ENCODE data around the gene TRANK1. TPM values are rescaled to one million over a fixed set of nuclear protein-coding genes. Genes with fewer than 3 reads are reported as not detected.
"Not testable (repeated sequence)": the region's sequence is repeated elsewhere in the genome, so short reads cannot be mapped to it uniquely, and the experiment has no call there.

The TRANK1 gene
- total and polyA plus RNA-seq, 7 experiments from 2014 or later = 29.6 to 113 (median 75.3) TPM

- Mint-ChIP-seq H3K4me3 (no peak overlapping the region), H3K4me1 (peaks cover 0 to 33% (median 26%) of the 10 kb centered on the region in 7 donors), H3K27me3 (peaks cover 0 to 26% (median 0%) of the 10 kb centered on the region in 5 donors), H3K36me3 (peaks cover 0 to 9% (median 4%) of the 10 kb centered on the region in 5 donors), H3K27ac (peak overlapping the region in 2 of 9 donors; percentile 20 to 65), H3K9me3 (peaks cover 0 to 16% (median 8%) of the 10 kb centered on the region in 11 donors)
- H3K9me3 ChIP-seq (ENCODE audit: control insufficient read depth in 2 of 3, low read length in 3 of 3) = peaks cover 0 to under 1% (median 0%) of the 10 kb centered on the region in 3 experiments
- DNase-seq = no peak
- intact Hi-C loops (cut with micrococcal nuclease) = no loop called here
- POLR2A ChIA-PET = interaction anchor here (0.6 to 4.2 kb wide), 4 partner anchors 10 to 100 kb away, joined by 3 to 39 read pairs (median 5); partner anchors contain the start of genes EPM2AIP1 and MLH1
- H3K27me3 ChIP-seq (ENCODE audit: control insufficient read depth in 2 of 2, insufficient read depth in 2 of 2, low read length in 2 of 2) = no peaks in the 10 kb centered on the region
- CTCF ChIA-PET = interaction anchor here (1.0 to 1.5 kb wide), 2 partner anchors 16 to 73 kb away, joined by 3 to 4 read pairs; no protein-coding TSS in a partner anchor
- ATAC-seq = no peak
- no peak overlapping the region for H3K4me3 ChIP-seq (ENCODE audit: low read length)
- H3K36me3 ChIP-seq (ENCODE audit: control insufficient read depth in 2 of 3, insufficient read depth in 3 of 3, low read length in 3 of 3) = peaks cover 0 to 6% (median 0%) of the 10 kb centered on the region in 3 experiments
- H3K4me1 ChIP-seq (ENCODE audit: control insufficient read depth in 2 of 2, insufficient read depth in 2 of 2, low read length in 2 of 2) = peaks cover 5 to 6% of the 10 kb centered on the region in 2 donors
- H3K27ac ChIP-seq (ENCODE audit: low read depth, low read length) = no peak overlapping the region
Measured at GRCh38 chr3:36942638-36943248, 2.1 kb downstream of the TRANK1 start.

GRCh38 chr3:36941658-36942057 is 3.2 kb downstream of the TRANK1 start:
- POLR2A ChIA-PET = interaction anchor here (1.4 kb wide), 1 partner anchor 51 kb away, joined by 4 read pairs; the partner anchor contains the start of genes EPM2AIP1 and MLH1
- Mint-ChIP-seq H3K9me3 (peaks cover 0 to 5% (median 0%) of the 10 kb centered on the region in 11 donors), H3K27ac (peak overlapping the region in 4 of 9 donors; percentile 3 to 56 (median 40)), H3K4me3 (no peak overlapping the region), H3K27me3 (peaks cover 0 to 21% (median 0%) of the 10 kb centered on the region in 5 donors), H3K36me3 (peaks cover 0 to 3% (median under 1%) of the 10 kb centered on the region in 5 donors), H3K4me1 (peaks cover 0 to 33% (median 26%) of the 10 kb centered on the region in 7 donors)
- no peak for DNase-seq
- H3K27ac ChIP-seq (ENCODE audit: low read depth, low read length) = no peak overlapping the region
- H3K36me3 ChIP-seq (ENCODE audit: control insufficient read depth in 2 of 3, insufficient read depth in 3 of 3, low read length in 3 of 3) = peaks cover 0 to 6% (median 0%) of the 10 kb centered on the region in 3 experiments
- intact Hi-C loops (cut with micrococcal nuclease) = no loop called here
- H3K27me3 ChIP-seq (ENCODE audit: control insufficient read depth in 2 of 2, insufficient read depth in 2 of 2, low read length in 2 of 2) = no peaks in the 10 kb centered on the region
- no peak overlapping the region for H3K4me3 ChIP-seq (ENCODE audit: low read length)
- peaks cover 5 to 6% of the 10 kb centered on the region in 2 donors for H3K4me1 ChIP-seq (ENCODE audit: control insufficient read depth in 2 of 2, insufficient read depth in 2 of 2, low read length in 2 of 2)
- no peak for ATAC-seq
- H3K9me3 ChIP-seq (ENCODE audit: control insufficient read depth in 2 of 3, low read length in 3 of 3) = no peaks in the 10 kb centered on the region
- CTCF ChIA-PET = no interaction called here

DNA sequence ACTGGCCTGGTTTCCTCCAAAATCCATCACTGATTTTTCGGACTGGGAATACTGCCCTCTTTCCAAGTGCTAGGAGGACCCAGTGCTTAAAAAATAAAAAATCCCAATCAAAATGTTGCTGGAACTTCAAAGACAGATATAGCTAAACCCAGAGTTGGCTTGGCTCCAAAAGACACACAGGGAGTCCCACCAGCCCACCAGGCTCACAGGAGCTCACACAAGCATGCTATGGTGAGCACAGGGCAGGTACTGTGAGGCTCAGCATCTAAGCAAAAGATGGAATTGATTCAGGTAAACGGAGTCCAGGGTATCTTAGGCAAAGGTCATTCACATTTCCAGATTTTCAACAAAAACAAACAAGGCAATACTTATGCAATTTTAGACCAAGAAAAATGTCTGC is 3.7 kb downstream of the TRANK1 start:
- CTCF ChIA-PET = interaction anchor here (1.6 kb wide), 1 partner anchor 20 kb away, joined by 5 read pairs; no protein-coding TSS in a partner anchor
- Mint-ChIP-seq H3K4me1 (peaks cover 0 to 33% (median 26%) of the 10 kb centered on the region in 7 donors), H3K36me3 (peaks cover 0 to 3% (median 0%) of the 10 kb centered on the region in 5 donors), H3K9me3 (peaks cover 0 to 3% (median 0%) of the 10 kb centered on the region in 11 donors), H3K27me3 (peaks cover 0 to 20% (median 0%) of the 10 kb centered on the region in 5 donors), H3K27ac (peak overlapping the region in 1 of 9 donors; percentile 67), H3K4me3 (no peak overlapping the region)
- Histone ChIP-seq H3K27ac (ENCODE audit: low read depth, low read length) (no peak overlapping the region), H3K9me3 (ENCODE audit: control insufficient read depth in 2 of 3, low read length in 3 of 3) (no peaks in the 10 kb centered on the region), H3K4me3 (ENCODE audit: low read length) (no peak overlapping the region), H3K4me1 (ENCODE audit: control insufficient read depth in 2 of 2, insufficient read depth in 2 of 2, low read length in 2 of 2) (peaks cover 5 to 6% of the 10 kb centered on the region in 2 donors), H3K36me3 (ENCODE audit: control insufficient read depth in 2 of 3, insufficient read depth in 3 of 3, low read length in 3 of 3) (peaks cover 0 to 6% (median 0%) of the 10 kb centered on the region in 3 experiments), H3K27me3 (ENCODE audit: control insufficient read depth in 2 of 2, insufficient read depth in 2 of 2, low read length in 2 of 2) (no peaks in the 10 kb centered on the region)
- POLR2A ChIA-PET = no interaction called here
- ATAC-seq (no peak), DNase-seq (no peak)
- intact Hi-C loops (cut with micrococcal nuclease) = no loop called here

DNA sequence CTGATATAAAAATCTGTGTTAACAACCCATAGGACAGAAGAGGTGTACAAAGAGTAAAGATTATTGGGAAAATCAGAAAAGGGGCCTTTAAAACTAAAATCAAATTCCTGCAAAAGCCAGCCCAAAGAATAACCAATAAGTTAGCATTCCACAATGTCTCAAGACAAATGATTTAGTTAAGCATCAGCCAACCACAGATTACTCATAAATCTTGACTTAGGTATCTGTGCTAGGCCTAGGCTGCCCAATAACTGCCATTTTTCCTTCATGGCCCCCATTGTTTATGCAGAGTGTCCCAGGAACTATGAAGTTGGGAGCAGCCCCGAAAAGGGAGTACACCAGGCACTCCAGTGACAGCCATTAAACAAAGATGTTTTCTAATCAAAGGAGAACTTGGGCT is 7.4 kb downstream of the TRANK1 start:
- ChIA-PET POLR2A (no interaction called here), CTCF (no interaction called here)
- Histone ChIP-seq H3K4me1 (ENCODE audit: control insufficient read depth in 2 of 2, insufficient read depth in 2 of 2, low read length in 2 of 2) (no peaks in the 10 kb centered on the region), H3K27ac (ENCODE audit: low read depth, low read length) (no peak overlapping the region), H3K9me3 (ENCODE audit: control insufficient read depth in 2 of 3, low read length in 3 of 3) (no peaks in the 10 kb centered on the region), H3K27me3 (ENCODE audit: control insufficient read depth in 2 of 2, insufficient read depth in 2 of 2, low read length in 2 of 2) (no peaks in the 10 kb centered on the region), H3K4me3 (ENCODE audit: low read length) (no peak overlapping the region), H3K36me3 (ENCODE audit: control insufficient read depth in 2 of 3, insufficient read depth in 3 of 3, low read length in 3 of 3) (no peaks in the 10 kb centered on the region)
- no peak for DNase-seq
- H3K4me3 Mint-ChIP-seq = no peak overlapping the region
- H3K27ac Mint-ChIP-seq = no peak overlapping the region
- H3K36me3 Mint-ChIP-seq = peaks cover 0 to 3% (median 0%) of the 10 kb centered on the region in 5 donors
- intact Hi-C loops (cut with micrococcal nuclease) = no loop called here
- H3K27me3 Mint-ChIP-seq = peaks cover 0 to 2% (median 0%) of the 10 kb centered on the region in 5 donors
- H3K9me3 Mint-ChIP-seq = no peaks in the 10 kb centered on the region
- no peak for ATAC-seq
- peaks cover 0 to 20% (median 13%) of the 10 kb centered on the region in 7 donors for H3K4me1 Mint-ChIP-seq

DNA sequence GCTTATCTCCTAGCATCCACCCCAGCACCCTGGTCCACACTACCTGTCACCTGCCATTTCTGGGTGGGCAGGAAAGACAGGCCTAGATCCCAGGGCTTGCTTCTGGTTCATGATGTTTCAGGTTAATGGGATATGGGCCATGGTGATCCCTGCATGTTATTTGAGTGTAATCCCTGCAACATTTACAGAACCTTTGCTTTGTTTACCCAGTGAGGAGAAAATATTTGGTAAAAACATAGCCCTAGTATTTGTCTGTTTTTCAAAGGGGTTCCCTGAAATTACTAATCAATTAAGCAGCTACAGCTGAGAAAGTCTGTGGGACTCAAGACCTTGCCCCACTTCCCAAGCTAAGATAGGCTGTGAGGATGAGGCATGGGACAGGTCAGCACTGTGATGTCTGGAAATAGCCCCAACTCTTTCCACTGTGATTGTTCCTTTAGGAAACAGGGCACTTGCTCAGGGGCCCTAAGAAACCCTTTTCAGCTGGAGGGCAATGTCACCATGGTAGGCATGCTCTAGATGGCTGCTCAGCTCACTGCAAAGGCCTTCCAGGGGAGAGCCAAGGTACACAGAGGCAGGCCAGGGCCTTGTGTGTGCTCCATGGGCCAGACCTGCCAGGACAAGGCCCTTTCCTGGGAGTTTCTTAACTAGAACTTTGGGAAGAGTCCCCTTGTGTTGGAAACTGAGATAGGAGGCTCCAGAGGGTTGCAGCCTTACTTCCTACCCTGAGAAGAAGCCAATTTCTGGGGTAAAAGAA is 11.1 kb downstream of the TRANK1 start:
- ATAC-seq = no peak
- Histone ChIP-seq H3K4me1 (ENCODE audit: control insufficient read depth in 2 of 2, insufficient read depth in 2 of 2, low read length in 2 of 2) (no peaks in the 10 kb centered on the region), H3K27me3 (ENCODE audit: control insufficient read depth in 2 of 2, insufficient read depth in 2 of 2, low read length in 2 of 2) (no peaks in the 10 kb centered on the region), H3K27ac (ENCODE audit: low read depth, low read length) (no peak overlapping the region), H3K4me3 (ENCODE audit: low read length) (no peak overlapping the region), H3K36me3 (ENCODE audit: control insufficient read depth in 2 of 3, insufficient read depth in 3 of 3, low read length in 3 of 3) (no peaks in the 10 kb centered on the region), H3K9me3 (ENCODE audit: control insufficient read depth in 2 of 3, low read length in 3 of 3) (no peaks in the 10 kb centered on the region)
- H3K9me3 Mint-ChIP-seq = peaks cover 0 to 1% (median 0%) of the 10 kb centered on the region in 11 donors
- peak overlapping the region in 1 of 9 donors; percentile 28 for H3K27ac Mint-ChIP-seq
- DNase-seq = no peak
- CTCF ChIA-PET = interaction anchor here (0.7 kb wide), 1 partner anchor 25 kb away, joined by 3 read pairs; no protein-coding TSS in a partner anchor
- H3K27me3 Mint-ChIP-seq = no peaks in the 10 kb centered on the region
- H3K4me1 Mint-ChIP-seq = peaks cover 0 to 11% (median 4%) of the 10 kb centered on the region in 7 donors
- intact Hi-C loops (cut with micrococcal nuclease) = no loop called here
- H3K4me3 Mint-ChIP-seq = no peak overlapping the region
- peaks cover 0 to 5% (median 3%) of the 10 kb centered on the region in 5 donors for H3K36me3 Mint-ChIP-seq
- POLR2A ChIA-PET = interaction anchor here (1.0 kb wide), 1 partner anchor 11 kb away, joined by 3 read pairs; the partner anchor contains the start of gene TRANK1

GRCh38 chr3:36931424-36931823 is 13.4 kb downstream of the TRANK1 start:
- H3K4me3 Mint-ChIP-seq; DNase-seq; H3K9me3 ChIP-seq (ENCODE audit: control insufficient read depth in 2 of 3, low read length in 3 of 3); CTCF ChIA-PET; H3K4me1 ChIP-seq (ENCODE audit: control insufficient read depth in 2 of 2, insufficient read depth in 2 of 2, low read length in 2 of 2); H3K27me3 Mint-ChIP-seq; ATAC-seq; H3K36me3 Mint-ChIP-seq; POLR2A ChIA-PET; intact Hi-C loops (cut with micrococcal nuclease); H3K4me3 ChIP-seq (ENCODE audit: low read length); H3K36me3 ChIP-seq (ENCODE audit: control insufficient read depth in 2 of 3, insufficient read depth in 3 of 3, low read length in 3 of 3); H3K27me3 ChIP-seq (ENCODE audit: control insufficient read depth in 2 of 2, insufficient read depth in 2 of 2, low read length in 2 of 2); H3K27ac Mint-ChIP-seq; H3K9me3 Mint-ChIP-seq; H3K27ac ChIP-seq (ENCODE audit: low read depth, low read length): not testable (repeated sequence)
- peaks cover 0 to 11% (median 3%) of the 10 kb centered on the region in 7 donors for H3K4me1 Mint-ChIP-seq

Data from naive thymus-derived CD4-positive, alpha-beta T cell (primary cell).